Hepatocyte (in vitro differentiated cells): ENCODE measurements around the gene ADGRD2. TPM values are rescaled to one million over a fixed set of nuclear protein-coding genes. Genes with fewer than 3 reads are reported as not detected.

Experiments
- DNase-seq: peaks from one replicate; pipeline ENCODE4 v3.0.0-alpha.2; 2016; ENCODE audit warnings: low spot score
- H2AFZ ChIP-seq: fragments of 200-600 bp; sonication (generic); 2 replicates; pipeline ENCODE4 v1.6.0; 2016; ENCODE audit warnings: antibody characterized with exemption, mild to moderate bottlenecking
- H3K27ac ChIP-seq: fragments of 200-600 bp; sonication (generic); 2 replicates; pipeline ENCODE4 v1.5.1; 2016; ENCODE audit warnings: mild to moderate bottlenecking
- H3K27me3 ChIP-seq: fragments of 200-600 bp; sonication (generic); 2 replicates; pipeline ENCODE4 v1.6.1; 2016
- H3K36me3 ChIP-seq: fragments of 200-600 bp; sonication (generic); replicated peaks from 2 replicates; pipeline ENCODE4 v1.5.1; 2016; ENCODE audit warnings: low read depth; ENCODE audit not compliant: insufficient read depth
- H3K4me1 ChIP-seq: fragments of 200-600 bp; sonication (generic); 2 replicates; pipeline ENCODE4 v1.5.1; 2016; ENCODE audit warnings: mild to moderate bottlenecking, moderate library complexity; ENCODE audit not compliant: insufficient read depth
- H3K4me2 ChIP-seq: fragments of 200-600 bp; sonication (generic); 2 replicates; pipeline ENCODE4 v1.6.0; 2016
- H3K4me3 ChIP-seq: fragments of 200-600 bp; sonication (generic); 2 replicates; pipeline ENCODE4 v1.5.1; 2016; ENCODE audit warnings: mild to moderate bottlenecking
- H3K79me2 ChIP-seq: fragments of 200-600 bp; sonication (generic); 2 replicates; pipeline ENCODE4 v1.6.0; 2017; ENCODE audit warnings: mild to moderate bottlenecking
- H3K9me2 ChIP-seq: fragments of 200-600 bp; sonication (generic); replicated peaks from 2 replicates; pipeline ENCODE4 v1.6.0; 2017; ENCODE audit warnings: mild to moderate bottlenecking; ENCODE audit not compliant: insufficient read depth
- H3K9me3 ChIP-seq: fragments of 200-600 bp; sonication (generic); 2 replicates; pipeline ENCODE4 v1.5.1; 2016; ENCODE audit warnings: low read depth, mild to moderate bottlenecking
- H4K20me1 ChIP-seq: fragments of 200-600 bp; sonication (generic); 2 replicates; pipeline ENCODE4 v1.6.0; 2016; ENCODE audit warnings: mild to moderate bottlenecking; ENCODE audit not compliant: insufficient read depth, poor library complexity, severe bottlenecking
- EZH2 ChIP-seq: fragments of 200-600 bp; sonication (generic); IDR thresholded peaks from 2 replicates; pipeline ENCODE4 v1.6.1; 2016; ENCODE audit warnings: antibody characterized with exemption, mild to moderate bottlenecking, borderline replicate concordance
- EZH2phosphoT487 ChIP-seq: fragments of 200-600 bp; sonication (generic); IDR thresholded peaks from one replicate; pipeline ENCODE4 v1.6.1; 2018; ENCODE audit warnings: antibody characterized with exemption, mild to moderate bottlenecking, low read depth, moderate library complexity; ENCODE audit not compliant: unreplicated experiment, severe bottlenecking
- WGBS: methylation state at CpG from one replicate; pipeline ENCODE4 v1.1.6; 2016; ENCODE audit warnings: low lambda C conversion rate; ENCODE audit errors: missing lambda C conversion rate; 5-methylcytosine and 5-hydroxymethylcytosine counted together
- polyA plus RNA-seq: library from polyadenylated mRNA; unstranded; fragments of >200 nt; fragmentation: Nextera tagmentation; extraction: Ambion mirVana; gene quantifications from 2 replicates; pipeline ENCODE4 v1.2.1, GENCODE V29; 2016
- total RNA-seq: library from RNA; depleted of rRNA; stranded (reverse); fragments of >200 nt; gene quantifications from 2 replicates; pipeline ENCODE4 v1.2.3, GENCODE V29; 2014
- TF ChIP-seq, protein P1 (sequence below): fragments of 200-600 bp; sonication (generic); IDR thresholded peaks from 2 replicates; pipeline ENCODE4 v1.5.1; 2016; ENCODE audit warnings: antibody characterized with exemption, mild to moderate bottlenecking; ENCODE audit not compliant: poor library complexity

Gene ADGRD2
- total and polyA plus RNA-seq, 2 experiments from 2014 or later, result not detected

DNA sequence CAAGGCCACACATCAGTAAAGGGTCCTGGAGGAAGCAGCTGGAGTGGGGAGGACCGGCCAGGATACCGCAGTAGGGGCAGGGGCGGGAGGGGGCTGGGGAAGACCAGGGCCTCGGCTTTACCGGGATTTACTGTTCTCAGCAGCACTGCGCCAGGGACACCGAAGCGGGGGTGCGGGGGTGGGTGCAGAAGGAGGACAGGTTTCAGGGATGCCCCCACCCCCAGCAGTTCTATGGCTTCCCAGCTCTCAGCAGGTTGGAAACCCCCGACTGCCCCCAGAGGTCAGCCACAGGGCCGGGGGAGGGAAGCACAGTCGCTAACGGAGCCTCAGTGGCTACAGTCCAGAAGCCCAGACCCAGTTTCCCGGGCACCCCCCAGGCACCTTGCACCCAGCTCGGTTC, 35.7 kb downstream of the ADGRD2 start:
- H2AFZ ChIP-seq, result no peak overlapping the region
- H3K36me3 ChIP-seq, result no peaks in the 10 kb centered on the region
- no peak for DNase-seq
- 64% methylated on average over 7 of the region's 15 CpGs for WGBS
- no peak overlapping the region for H3K27ac ChIP-seq
- H3K79me2 ChIP-seq, result no peaks in the 10 kb centered on the region
- H4K20me1 ChIP-seq, result no peaks in the 10 kb centered on the region
- no peak overlapping the region for H3K4me3 ChIP-seq
- peaks cover 22% of the 10 kb centered on the region for H3K27me3 ChIP-seq
- TF ChIP-seq, protein P1, sequence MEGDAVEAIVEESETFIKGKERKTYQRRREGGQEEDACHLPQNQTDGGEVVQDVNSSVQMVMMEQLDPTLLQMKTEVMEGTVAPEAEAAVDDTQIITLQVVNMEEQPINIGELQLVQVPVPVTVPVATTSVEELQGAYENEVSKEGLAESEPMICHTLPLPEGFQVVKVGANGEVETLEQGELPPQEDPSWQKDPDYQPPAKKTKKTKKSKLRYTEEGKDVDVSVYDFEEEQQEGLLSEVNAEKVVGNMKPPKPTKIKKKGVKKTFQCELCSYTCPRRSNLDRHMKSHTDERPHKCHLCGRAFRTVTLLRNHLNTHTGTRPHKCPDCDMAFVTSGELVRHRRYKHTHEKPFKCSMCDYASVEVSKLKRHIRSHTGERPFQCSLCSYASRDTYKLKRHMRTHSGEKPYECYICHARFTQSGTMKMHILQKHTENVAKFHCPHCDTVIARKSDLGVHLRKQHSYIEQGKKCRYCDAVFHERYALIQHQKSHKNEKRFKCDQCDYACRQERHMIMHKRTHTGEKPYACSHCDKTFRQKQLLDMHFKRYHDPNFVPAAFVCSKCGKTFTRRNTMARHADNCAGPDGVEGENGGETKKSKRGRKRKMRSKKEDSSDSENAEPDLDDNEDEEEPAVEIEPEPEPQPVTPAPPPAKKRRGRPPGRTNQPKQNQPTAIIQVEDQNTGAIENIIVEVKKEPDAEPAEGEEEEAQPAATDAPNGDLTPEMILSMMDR, result no peak
- TF ChIP-seq EZH2phosphoT487, result no peak
- TF ChIP-seq EZH2, result no peak
- no peaks in the 10 kb centered on the region for H3K9me3 ChIP-seq
- H3K4me2 ChIP-seq, result no peak overlapping the region
- no peaks in the 10 kb centered on the region for H3K9me2 ChIP-seq
- H3K4me1 ChIP-seq, result no peaks in the 10 kb centered on the region

DNA sequence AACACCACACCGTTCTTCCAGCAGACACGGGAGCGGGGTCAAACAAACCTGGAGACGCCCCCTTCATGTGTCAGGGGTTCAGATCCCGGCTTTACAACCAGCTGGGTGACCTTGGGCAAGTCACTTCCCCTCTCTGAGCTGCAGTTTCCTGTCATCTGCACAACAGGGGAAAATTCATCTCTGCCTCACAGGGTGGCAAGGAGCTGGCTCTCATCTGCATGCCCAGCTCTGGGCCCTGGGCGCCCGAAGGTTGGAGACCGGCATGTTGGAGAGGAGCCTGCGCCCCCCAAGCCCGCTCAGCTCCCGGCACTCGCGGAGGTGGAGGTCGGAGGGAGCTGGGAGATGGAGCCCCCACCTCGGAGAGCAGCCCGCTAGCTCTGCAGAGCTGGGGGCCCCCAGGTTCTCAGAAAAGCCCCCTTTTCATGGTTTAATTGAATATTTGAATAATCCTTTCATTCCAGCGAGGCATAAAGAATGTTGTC, 36.6 kb downstream of the ADGRD2 start:
- TF ChIP-seq EZH2phosphoT487, result no peak
- TF ChIP-seq, protein P1, result no peak
- Histone ChIP-seq H3K27me3 (peaks cover 19% of the 10 kb centered on the region), H3K4me3 (no peak overlapping the region), H3K9me2 (no peaks in the 10 kb centered on the region), H3K27ac (no peak overlapping the region), H3K79me2 (no peaks in the 10 kb centered on the region), H3K4me1 (no peaks in the 10 kb centered on the region), H2AFZ (no peak overlapping the region), H3K9me3 (no peaks in the 10 kb centered on the region), H4K20me1 (no peaks in the 10 kb centered on the region), H3K4me2 (no peak overlapping the region), H3K36me3 (no peaks in the 10 kb centered on the region)
- WGBS, result 88% methylated on average over 17 of the region's 17 CpGs
- no peak for DNase-seq

DNA sequence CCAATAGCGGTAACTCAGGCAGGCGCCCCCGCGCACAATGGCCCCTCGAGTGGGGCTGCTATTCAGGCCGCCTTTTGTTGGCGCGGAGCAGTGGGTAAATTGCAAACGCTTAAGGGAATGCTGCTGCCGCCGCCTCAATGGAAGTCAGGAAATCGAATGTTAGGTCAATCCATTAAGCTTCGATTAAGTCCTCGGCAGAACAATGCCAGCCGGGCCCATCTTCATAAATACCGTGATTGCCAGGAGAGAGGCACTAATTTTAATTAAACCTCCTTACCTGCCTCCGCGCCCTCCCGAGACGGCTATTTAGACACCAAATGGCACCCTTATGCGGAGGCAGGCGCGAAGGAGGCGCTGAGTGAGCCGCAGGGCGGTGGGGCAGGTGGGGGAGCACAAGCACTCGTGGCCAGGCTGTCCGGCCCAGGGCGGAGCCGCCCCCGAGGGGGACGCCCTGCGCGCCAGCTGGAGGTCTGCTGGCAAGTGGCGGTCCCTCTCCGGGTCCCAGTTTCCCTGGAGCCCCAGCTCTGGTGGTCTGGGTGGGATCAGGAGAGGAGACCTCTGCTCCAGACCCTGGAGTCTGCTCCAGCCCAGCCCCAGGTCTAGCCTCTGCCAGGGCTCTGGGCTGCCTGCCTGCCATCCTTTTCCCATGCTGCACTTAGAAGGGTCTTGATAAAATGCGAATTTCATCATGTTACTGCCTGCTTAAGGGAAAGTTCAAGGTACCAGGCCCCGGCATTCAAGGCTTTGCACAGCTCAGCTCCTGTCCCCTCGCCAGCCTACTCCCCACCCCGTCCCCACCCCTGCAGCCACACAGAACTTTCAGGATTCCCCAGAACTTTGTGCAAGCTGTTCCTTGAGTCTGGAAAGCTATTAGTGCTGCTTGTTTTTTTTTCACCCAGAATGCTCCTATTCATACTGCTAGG, 37.3 kb downstream of the ADGRD2 start:
- Histone ChIP-seq H3K79me2 (no peaks in the 10 kb centered on the region), H4K20me1 (no peaks in the 10 kb centered on the region), H3K36me3 (no peaks in the 10 kb centered on the region), H3K4me1 (no peaks in the 10 kb centered on the region), H3K27ac (no peak overlapping the region), H3K9me3 (no peaks in the 10 kb centered on the region), H3K9me2 (no peaks in the 10 kb centered on the region), H3K4me3 (no peak overlapping the region), H3K27me3 (peaks cover 19% of the 10 kb centered on the region), H2AFZ (no peak overlapping the region), H3K4me2 (no peak overlapping the region)
- TF ChIP-seq EZH2, result no peak
- TF ChIP-seq, protein P1, result no peak
- no peak for TF ChIP-seq EZH2phosphoT487
- 73% methylated on average over 39 of the region's 40 CpGs for WGBS
- no peak for DNase-seq
